HepG2 (cell line): Measurements from ENCODE around the gene FLACC1. TPM values are rescaled to one million over a fixed set of nuclear protein-coding genes. Genes with fewer than 3 reads are reported as not detected.

Experiments
- ATAC-seq: fragments of 200-7000 bp; cut with Tn5 transposase; 3 replicates; pipeline ENCODE4 v1.9.1; 2020; ENCODE audit warnings: mild to moderate bottlenecking, moderate library complexity
- BruUV-seq: library from RNA; stranded (reverse); fragments of 400-500 nt; replicated peaks from 2 replicates; lab custom pipeline; 2021; lab: Mats Ljungman, UMichigan
- CTCF ChIA-PET: fragments of 300-600 bp; formaldehyde crosslinking; extraction: SDS; loops from one replicate; lab custom pipeline; 2021; ENCODE audit warnings: low total read pairs, inconsistent platforms, low intra/inter-chr PET ratio; lab: Yijun Ruan, JAX
- POLR2A ChIA-PET: fragments of 350-600 bp; sonication (Branson Sonifier 250); formaldehyde crosslinking; loops from one replicate; lab custom pipeline; 2020; ENCODE audit warnings: antibody characterized with exemption, inconsistent platforms; lab: Yijun Ruan, JAX
- DNase-seq: peaks from one replicate; pipeline ENCODE4 v3.0.0-alpha.2; 2015; ENCODE audit warnings: low spot score
- FAIRE-seq: peaks from 3 replicates; lab custom pipeline; 2011; peaks lifted over from hg19 to GRCh38; lab: Jason Lieb, UNC
- H2AFZ ChIP-seq: one replicate; pipeline ENCODE4 v1.6.1; 2011; ENCODE audit warnings: low read length, inconsistent platforms
- H3K27ac ChIP-seq: fragments of 300-600 bp; 3 replicates; pipeline ENCODE4 v1.8.0; 2011; ENCODE audit warnings: mixed run types, mild to moderate bottlenecking, mixed read lengths, low read length, inconsistent platforms; ENCODE audit not compliant: insufficient read depth; ENCODE audit errors: extremely low read length
- H3K27me3 ChIP-seq, 2 experiments: fragments of 200-600 bp in 1 of 2; 2 replicates in 1 of 2; 3 replicates in 1 of 2; pipeline versions ENCODE4 v1.6.0 to v1.8.0; 2011; ENCODE audit warnings: low read length in 2 of 2, mild to moderate bottlenecking in 2 of 2, moderate library complexity in 2 of 2, inconsistent platforms in 1 of 2; ENCODE audit not compliant: insufficient read depth in 2 of 2, control insufficient read depth in 1 of 2
- H3K36me3 ChIP-seq, 2 experiments: fragments of 200-600 bp in 1 of 2; replicated peaks in 1 of 2; 2 replicates in 1 of 2; 3 replicates in 1 of 2; pipeline versions ENCODE4 v1.5.1 to v1.8.0; 2011; ENCODE audit warnings: low read length in 2 of 2, inconsistent platforms in 1 of 2; ENCODE audit not compliant: insufficient read depth in 2 of 2, control insufficient read depth in 1 of 2
- H3K4me1 ChIP-seq: 2 replicates; pipeline ENCODE4 v1.5.1; 2012; ENCODE audit warnings: low read length, inconsistent platforms; ENCODE audit not compliant: insufficient read depth
- H3K4me2 ChIP-seq: 2 replicates; pipeline ENCODE4 v1.6.0; 2011; ENCODE audit warnings: low read depth, low read length, inconsistent platforms
- H3K4me3 ChIP-seq, 3 experiments: fragments of 200-600 bp in 1 of 3; sonication (generic), shearing (Covaris generic) in 1 of 3; replicated peaks in 1 of 3; 2 replicates each; pipeline ENCODE4 v1.5.1; 2011 to 2016; ENCODE audit warnings: low read length in 3 of 3, inconsistent platforms in 2 of 3, low read depth in 2 of 3, mild to moderate bottlenecking in 2 of 3, control low read depth in 1 of 3, mixed read lengths in 1 of 3; ENCODE audit not compliant: insufficient read depth in 1 of 3
- H3K79me2 ChIP-seq: one replicate; pipeline ENCODE4 v1.6.1; 2011; ENCODE audit warnings: low read length, inconsistent platforms; ENCODE audit not compliant: insufficient read depth
- H3K9ac ChIP-seq: 2 replicates; pipeline ENCODE4 v1.6.0; 2011; ENCODE audit warnings: mild to moderate bottlenecking, low read depth, low read length, inconsistent platforms; ENCODE audit not compliant: insufficient read depth
- H3K9me3 ChIP-seq: 2 replicates; pipeline ENCODE4 v1.5.1; 2012; ENCODE audit warnings: mild to moderate bottlenecking, low read length
- H4K20me1 ChIP-seq: 2 replicates; pipeline ENCODE4 v1.6.0; 2011; ENCODE audit warnings: inconsistent platforms, mild to moderate bottlenecking, low read length, moderate library complexity; ENCODE audit not compliant: insufficient read depth
- GTF3A ChIP-seq: sonication (generic); formaldehyde crosslinking; conservative IDR thresholded peaks from 2 replicates; pipeline ENCODE4 v1.4.0; 2020; ENCODE audit warnings: mild to moderate bottlenecking, missing genetic modification reagents
- KLF13 ChIP-seq: sonication (generic); formaldehyde crosslinking; IDR thresholded peaks from 2 replicates; pipeline ENCODE4 v1.4.0; 2020; ENCODE audit warnings: mild to moderate bottlenecking, missing genetic modification reagents
- MIXL1 ChIP-seq: IDR thresholded peaks from 2 replicates; pipeline ENCODE4 v1.6.1; 2016
- MLLT10 ChIP-seq: sonication (generic); formaldehyde crosslinking; IDR thresholded peaks from 2 replicates; pipeline ENCODE4 v1.4.0; 2020; ENCODE audit warnings: missing genetic modification reagents
- NR1H2 ChIP-seq: sonication (generic); formaldehyde crosslinking; IDR thresholded peaks from 2 replicates; pipeline ENCODE4 v1.8.1; 2022; ENCODE audit warnings: low read depth, missing genetic modification reagents, borderline replicate concordance
- ONECUT2 ChIP-seq: sonication (generic); formaldehyde crosslinking; IDR thresholded peaks from 2 replicates; pipeline ENCODE4 v1.4.0; 2020; ENCODE audit warnings: missing genetic modification reagents
- RBM39 ChIP-seq: fragments of 200-400 bp; formaldehyde crosslinking; IDR thresholded peaks from one replicate; pipeline ENCODE4 v1.6.1; 2018; ENCODE audit warnings: antibody characterized with exemption, mild to moderate bottlenecking, low read depth, low read length; ENCODE audit not compliant: poor library complexity, severe bottlenecking
- SMAD1 ChIP-seq: sonication (generic); formaldehyde crosslinking; IDR thresholded peaks from 2 replicates; pipeline ENCODE4 v1.4.0; 2020; ENCODE audit warnings: missing genetic modification reagents, low read depth, mild to moderate bottlenecking, borderline replicate concordance
- STAT6 ChIP-seq: sonication (generic); formaldehyde crosslinking; IDR thresholded peaks from 2 replicates; pipeline ENCODE4 v1.4.0; 2020; ENCODE audit warnings: missing genetic modification reagents, mild to moderate bottlenecking, borderline replicate concordance
- ZFP1 ChIP-seq: IDR thresholded peaks from 2 replicates; pipeline ENCODE4 v1.6.1; 2016
- ZNF414 ChIP-seq: sonication (generic); formaldehyde crosslinking; IDR thresholded peaks from 2 replicates; pipeline ENCODE4 v1.5.0; 2020; ENCODE audit warnings: missing genetic modification reagents
- ZNF784 ChIP-seq: sonication (generic); formaldehyde crosslinking; IDR thresholded peaks from 2 replicates; pipeline ENCODE4 v1.5.1; 2020; ENCODE audit warnings: missing genetic modification reagents, mild to moderate bottlenecking, borderline replicate concordance
- ZNF839 ChIP-seq: sonication (generic); formaldehyde crosslinking; IDR thresholded peaks from 2 replicates; pipeline ENCODE4 v1.4.0; 2020; ENCODE audit warnings: missing genetic modification reagents, mild to moderate bottlenecking, borderline replicate concordance
- ZNF878 ChIP-seq: sonication (generic); formaldehyde crosslinking; IDR thresholded peaks from 2 replicates; pipeline ENCODE4 v1.8.1; 2023; ENCODE audit warnings: mild to moderate bottlenecking, missing genetic modification reagents, moderate library complexity
- WGBS: methylation state at CpG from one replicate; pipeline ENCODE4 v1.1.6; 2017; ENCODE audit warnings: low lambda C conversion rate; 5-methylcytosine and 5-hydroxymethylcytosine counted together
- in situ Hi-C: cut with HindIII; loops from 2 replicates; pipeline ENCODE4 v1.10.0; 2017; ENCODE audit warnings: low pct_unique_long_range_greater_than_20kb; ENCODE audit not compliant: extremely low pct_ligation_motif_present
- intact Hi-C: fragments of 100-400 bp; cut with micrococcal nuclease; formaldehyde crosslinking; loops from one replicate; pipeline ENCODE4 v1.10.0; 2022; ENCODE audit not compliant: unreplicated experiment
- polyA plus RNA-seq, 8 experiments: library from polyadenylated mRNA; depleted of rRNA in 3 of 8; stranded (reverse) in 7 of 8; unstranded in 1 of 8; fragments of >200 nt; fragmentation: Illumina TruSeq in 4 of 8; extraction: Trizol in 4 of 8; gene quantifications; 2 replicates each; pipeline versions ENCODE4 v1.2.1 to v1.2.3, GENCODE V29; 2011 to 2016; ENCODE audit warnings: low read depth in 4 of 8, missing spikeins in 1 of 8, mixed read lengths in 1 of 8; ENCODE audit not compliant: insufficient read depth in 1 of 8
- total RNA-seq, 5 experiments: library from RNA; depleted of rRNA; stranded (reverse); fragments of >200 nt; fragmentation: Illumina TruSeq; extraction: Trizol; gene quantifications; 2 replicates each; pipeline ENCODE4 v1.2.3, GENCODE V29; 2016; ENCODE audit warnings: low read depth in 1 of 5
- TF ChIP-seq, protein P1 (sequence below): sonication (generic); formaldehyde crosslinking; IDR thresholded peaks from 2 replicates; pipeline ENCODE4 v1.4.0; 2020; ENCODE audit warnings: mild to moderate bottlenecking, missing genetic modification reagents
- TF ChIP-seq, protein P2 (sequence below): sonication (generic); formaldehyde crosslinking; IDR thresholded peaks from 2 replicates; pipeline ENCODE4 v1.4.0; 2020; ENCODE audit warnings: missing genetic modification reagents

The FLACC1 gene
- total and polyA plus RNA-seq, 2 of the 13 experiments (the other 11 are each of a cell fraction or from before 2014, with no cell fraction given) = 0.35 to 0.59 TPM

DNA sequence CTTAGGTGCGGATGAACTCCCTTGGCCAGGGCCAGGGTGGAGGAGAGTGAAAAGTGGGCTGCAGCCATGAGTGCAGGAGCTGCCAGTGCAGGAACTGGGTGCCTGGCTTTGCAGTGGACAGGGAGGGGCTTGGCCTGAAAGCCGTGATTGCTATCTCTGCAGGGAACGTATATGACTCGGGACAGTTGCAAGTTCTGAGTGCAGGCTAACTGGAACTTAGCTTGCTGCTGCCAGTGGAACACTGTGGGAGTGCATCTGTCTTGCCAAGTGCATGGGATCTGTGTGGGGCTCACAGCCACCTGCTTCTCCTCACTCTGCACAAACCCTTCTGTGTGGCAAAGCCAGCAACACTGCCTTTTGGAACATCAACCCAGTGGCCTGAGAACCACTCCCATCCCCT, 36.9 kb downstream of the FLACC1 start:
- 71% methylated on average over 1 of the region's 4 CpGs for WGBS
- Histone ChIP-seq H3K27ac (no peak overlapping the region), H4K20me1 (no peaks in the 10 kb centered on the region), H3K9me3 (peaks cover 11% of the 10 kb centered on the region; the same call in 1 of the 2 replicates), H3K4me1 (no peaks in the 10 kb centered on the region), H2AFZ (no peak overlapping the region), H3K27me3 (peaks cover 1 to 3% of the 10 kb centered on the region in 2 experiments; a peak in 3 of 5 replicates), H3K9ac (no peak overlapping the region), H3K79me2 (no peaks in the 10 kb centered on the region), H3K4me2 (no peak overlapping the region), H3K4me3 (no peak overlapping the region), H3K36me3 (no peaks in the 10 kb centered on the region)
- in situ Hi-C loops = no loop called here
- ChIA-PET POLR2A (no interaction called here), CTCF (no interaction called here)
- FAIRE-seq (no peak), ATAC-seq (peak; percentile 70), DNase-seq (no peak)
- no TSS peak for BruUV-seq
- intact Hi-C loops = no loop called here
- TF ChIP-seq, protein P1, sequence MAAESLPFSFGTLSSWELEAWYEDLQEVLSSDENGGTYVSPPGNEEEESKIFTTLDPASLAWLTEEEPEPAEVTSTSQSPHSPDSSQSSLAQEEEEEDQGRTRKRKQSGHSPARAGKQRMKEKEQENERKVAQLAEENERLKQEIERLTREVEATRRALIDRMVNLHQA (CRISPR knock-in tag) = no peak
- TF ChIP-seq GTF3A = no peak
- no peak for TF ChIP-seq MIXL1 (CRISPR knock-in tag)
- TF ChIP-seq, protein P2, sequence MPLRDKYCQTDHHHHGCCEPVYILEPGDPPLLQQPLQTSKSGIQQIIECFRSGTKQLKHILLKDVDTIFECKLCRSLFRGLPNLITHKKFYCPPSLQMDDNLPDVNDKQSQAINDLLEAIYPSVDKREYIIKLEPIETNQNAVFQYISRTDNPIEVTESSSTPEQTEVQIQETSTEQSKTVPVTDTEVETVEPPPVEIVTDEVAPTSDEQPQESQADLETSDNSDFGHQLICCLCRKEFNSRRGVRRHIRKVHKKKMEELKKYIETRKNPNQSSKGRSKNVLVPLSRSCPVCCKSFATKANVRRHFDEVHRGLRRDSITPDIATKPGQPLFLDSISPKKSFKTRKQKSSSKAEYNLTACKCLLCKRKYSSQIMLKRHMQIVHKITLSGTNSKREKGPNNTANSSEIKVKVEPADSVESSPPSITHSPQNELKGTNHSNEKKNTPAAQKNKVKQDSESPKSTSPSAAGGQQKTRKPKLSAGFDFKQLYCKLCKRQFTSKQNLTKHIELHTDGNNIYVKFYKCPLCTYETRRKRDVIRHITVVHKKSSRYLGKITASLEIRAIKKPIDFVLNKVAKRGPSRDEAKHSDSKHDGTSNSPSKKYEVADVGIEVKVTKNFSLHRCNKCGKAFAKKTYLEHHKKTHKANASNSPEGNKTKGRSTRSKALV (CRISPR knock-in tag) = no peak
- no peak for TF ChIP-seq MLLT10 (CRISPR knock-in tag)
- no peak for TF ChIP-seq ZNF784 (CRISPR knock-in tag)
- TF ChIP-seq ONECUT2 (CRISPR knock-in tag) = no peak
- no peak for TF ChIP-seq STAT6 (CRISPR knock-in tag)
- TF ChIP-seq RBM39 = no peak
- no peak for TF ChIP-seq ZNF839
- no peak for TF ChIP-seq ZNF414 (CRISPR knock-in tag)
- TF ChIP-seq NR1H2 (CRISPR knock-in tag) = no peak
- no peak for TF ChIP-seq ZNF878
- no peak for TF ChIP-seq SMAD1
- no peak for TF ChIP-seq KLF13 (CRISPR knock-in tag)
- TF ChIP-seq ZFP1 (CRISPR knock-in tag) = no peak
